GM12891 (cell line): ENCODE measurements around the gene SPATA31D4.
"Not testable (repeated sequence)": the region's sequence is repeated elsewhere in the genome, so short reads cannot be mapped to it uniquely, and the experiment has no call there.

Source experiments
- DNase-seq: peaks from one replicate; pipeline ENCODE4 v3.0.0; 2011; ENCODE audit warnings: low spot score; ENCODE audit not compliant: insufficient read length
- FAIRE-seq: peaks from 2 replicates; lab custom pipeline; 2011; peaks lifted over from hg19 to GRCh38; lab: Jason Lieb, UNC
- PAX5 ChIP-seq: IDR thresholded peaks from 2 replicates; pipeline ENCODE4 v1.6.1; 2011; ENCODE audit warnings: low read length, moderate library complexity, mild to moderate bottlenecking; ENCODE audit not compliant: insufficient read depth, severe bottlenecking
- POLR2A ChIP-seq: IDR thresholded peaks from 2 replicates; pipeline ENCODE4 v1.6.1; 2011; ENCODE audit warnings: low read depth, low read length, control low read depth
- POLR2AphosphoS5 ChIP-seq: IDR thresholded peaks from 2 replicates; pipeline ENCODE4 v1.6.1; 2011; ENCODE audit warnings: low read depth, low read length, control low read depth
- POU2F2 ChIP-seq: IDR thresholded peaks from 2 replicates; pipeline ENCODE4 v1.6.1; 2011; ENCODE audit warnings: low read depth, mild to moderate bottlenecking, control low read depth, low read length, moderate library complexity
- SPI1 ChIP-seq: IDR thresholded peaks from 2 replicates; pipeline ENCODE4 v1.6.1; 2011; ENCODE audit warnings: low read depth, low read length, control low read depth
- TAF1 ChIP-seq: IDR thresholded peaks from 2 replicates; pipeline ENCODE4 v1.6.1; 2011; ENCODE audit warnings: low read depth, low read length, control low read depth

SPATA31D4 gene

DNA sequence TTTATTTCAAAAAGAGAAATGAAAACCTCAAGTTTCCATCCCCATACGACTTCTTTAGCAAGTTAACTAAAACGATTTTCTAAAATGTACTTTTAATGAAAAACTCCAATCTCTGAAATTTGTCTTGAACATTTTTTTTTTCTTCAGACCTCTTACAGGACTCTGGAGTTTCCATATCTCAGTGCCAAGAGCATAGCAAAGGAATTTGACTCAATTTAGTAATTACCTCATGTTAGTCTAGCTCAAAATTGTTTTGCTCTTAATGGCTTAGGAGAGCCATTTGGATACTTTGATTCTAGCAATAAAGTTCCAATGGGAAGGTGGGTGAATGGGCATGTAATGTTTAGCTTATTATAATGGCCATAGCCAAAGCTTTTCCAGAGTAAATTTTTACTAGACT is 26.0 kb upstream of the SPATA31D4 start:
- DNase-seq = no peak
- TF ChIP-seq TAF1 = no peak
- TF ChIP-seq POLR2AphosphoS5 = no peak
- no peak for TF ChIP-seq PAX5
- no peak for TF ChIP-seq POU2F2
- no peak for TF ChIP-seq SPI1
- TF ChIP-seq POLR2A = no peak

GRCh38 chr9:81902626-81903025 is 25.6 kb upstream of the SPATA31D4 start:
- no peak for TF ChIP-seq TAF1
- no peak for TF ChIP-seq POLR2A
- no peak for TF ChIP-seq POLR2AphosphoS5
- no peak for TF ChIP-seq PAX5
- TF ChIP-seq SPI1 = no peak
- TF ChIP-seq POU2F2 = no peak
- FAIRE-seq (no peak), DNase-seq (no peak)

More for the DNA sequence above, 26.0 kb upstream of the SPATA31D4 start:
- no peak for FAIRE-seq

DNA sequence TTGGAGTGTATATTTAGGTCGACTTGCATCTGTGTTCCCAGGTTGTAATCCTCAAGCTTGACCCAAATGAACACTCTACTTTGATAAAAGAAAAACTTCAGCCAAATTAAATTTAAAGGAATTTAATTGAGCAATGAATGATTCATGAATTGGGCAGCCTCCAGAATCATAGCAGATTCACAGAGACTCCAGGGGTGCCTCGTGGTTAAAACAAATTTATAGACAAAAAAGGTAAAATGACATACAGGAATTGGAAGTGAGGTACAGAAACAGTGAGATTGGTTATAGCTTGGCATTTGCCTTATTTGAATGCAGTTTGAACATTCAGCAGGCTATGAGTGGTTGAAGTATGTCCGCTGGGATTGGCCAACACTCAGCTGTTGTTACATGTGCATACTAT is 21.6 kb upstream of the SPATA31D4 start:
- no peak for TF ChIP-seq SPI1
- no peak for TF ChIP-seq POLR2AphosphoS5
- no peak for TF ChIP-seq PAX5
- no peak for TF ChIP-seq POU2F2
- no peak for TF ChIP-seq POLR2A
- DNase-seq = no peak
- FAIRE-seq = no peak

GRCh38 chr9:81912135-81912534 is 16.1 kb upstream of the SPATA31D4 start:
- FAIRE-seq (no peak), DNase-seq (no peak)
- no peak for TF ChIP-seq POU2F2
- TF ChIP-seq TAF1 = no peak
- no peak for TF ChIP-seq POLR2A
- no peak for TF ChIP-seq PAX5
- no peak for TF ChIP-seq POLR2AphosphoS5
- no peak for TF ChIP-seq SPI1

GRCh38 chr9:81915801-81916505 is 12.3 kb upstream of the SPATA31D4 start:
- no peak for DNase-seq
- TF ChIP-seq POLR2AphosphoS5 (no peak), POLR2A (no peak), TAF1 (no peak), PAX5 (no peak), POU2F2 (no peak), SPI1 (no peak)
- FAIRE-seq = no peak

- not testable (repeated sequence) for FAIRE-seq, DNase-seq
These were observed 9.7 kb upstream of the SPATA31D4 start for GRCh38 chr9:81918507-81918906.

- not testable (repeated sequence) for DNase-seq, FAIRE-seq
These were observed 1.9 kb downstream of the SPATA31D4 start for GRCh38 chr9:81930147-81930546.

- FAIRE-seq, DNase-seq: not testable (repeated sequence)
These were observed 5.3 kb downstream of the SPATA31D4 start for GRCh38 chr9:81933547-81933946.

GRCh38 chr9:81943393-81943792 is 15.2 kb downstream of the SPATA31D4 start, which contains the start of gene SPATA31D3:
Gene SPATA31D3, plus strand, starts transcription at chr9:81943500. Its CDS starts 86 bp downstream, at chr9:81943586.
- FAIRE-seq = not testable (repeated sequence)

GRCh38 chr9:81948650-81949049 is 20.4 kb downstream of the SPATA31D4 start:
- not testable (repeated sequence) for FAIRE-seq, DNase-seq

More at GRCh38 chr9:81943393-81943792, 15.2 kb downstream of the SPATA31D4 start, which contains the start of gene SPATA31D3:
- not testable (repeated sequence) for DNase-seq

- DNase-seq (no peak), FAIRE-seq (no peak)
- no peak for TF ChIP-seq POLR2AphosphoS5
- no peak for TF ChIP-seq POLR2A
- no peak for TF ChIP-seq PAX5
- no peak for TF ChIP-seq SPI1
- no peak for TF ChIP-seq TAF1
- TF ChIP-seq POU2F2 = no peak
These were observed 24.9 kb downstream of the SPATA31D4 start for GRCh38 chr9:81953096-81953495.
